Panc1 (cell line): ENCODE data around the gene CHL1. TPM values are rescaled to one million over a fixed set of nuclear protein-coding genes. Genes with fewer than 3 reads are reported as not detected.

Experiments
- ATAC-seq: fragments of 200-7000 bp; cut with Tn5 transposase; 2 replicates; pipeline ENCODE4 v1.9.1; 2020; ENCODE audit warnings: mild to moderate bottlenecking, moderate library complexity
- BruUV-seq: library from RNA; stranded (reverse); fragments of 400-500 nt; replicated peaks from 2 replicates; lab custom pipeline; 2021; lab: Mats Ljungman, UMichigan
- CTCF ChIA-PET: fragments of 300-600 bp; sonication (Branson Sonifier 250); formaldehyde crosslinking; loops from one replicate; lab custom pipeline; 2022; ENCODE audit warnings: antibody characterized with exemption; lab: Charles Lee
- POLR2A ChIA-PET: fragments of 300-600 bp; sonication (Branson Sonifier 250); formaldehyde crosslinking; loops from one replicate; lab custom pipeline; 2022; ENCODE audit warnings: antibody characterized with exemption; lab: Charles Lee
- DNase-seq: peaks from one replicate; pipeline ENCODE4 v3.0.0-alpha.2; 2010; ENCODE audit warnings: low read depth, low spot score
- H3K27ac ChIP-seq: 2 replicates; pipeline ENCODE4 v1.5.1; 2011; ENCODE audit warnings: mild to moderate bottlenecking, low read length, inconsistent platforms
- H3K27me3 ChIP-seq: fragments of 200-500 bp; sonication (Bioruptor generic); 2 replicates; pipeline ENCODE4 v1.6.0; 2014; ENCODE audit warnings: low read length, inconsistent platforms; ENCODE audit not compliant: control insufficient read depth, insufficient read depth
- H3K36me3 ChIP-seq: fragments of 200-500 bp; sonication (Bioruptor generic); 2 replicates; pipeline ENCODE4 v1.5.1; 2014; ENCODE audit warnings: inconsistent platforms, mild to moderate bottlenecking, low read length, moderate library complexity; ENCODE audit not compliant: control insufficient read depth, insufficient read depth
- H3K4me1 ChIP-seq: 2 replicates; pipeline ENCODE4 v1.5.1; 2011; ENCODE audit warnings: inconsistent platforms, mild to moderate bottlenecking, low read length, moderate library complexity; ENCODE audit not compliant: control insufficient read depth, insufficient read depth
- H3K4me3 ChIP-seq, 2 experiments: 2 replicates each; pipeline ENCODE4 v1.5.1; 2011 to 2012; ENCODE audit warnings: low read depth in 2 of 2, low read length in 2 of 2, mild to moderate bottlenecking in 2 of 2, inconsistent platforms in 1 of 2, moderate library complexity in 1 of 2
- H3K9me3 ChIP-seq: fragments of 200-500 bp; sonication (Bioruptor generic); 2 replicates; pipeline ENCODE4 v1.5.1; 2014; ENCODE audit warnings: low read depth, mild to moderate bottlenecking, inconsistent platforms, low read length, moderate library complexity; ENCODE audit not compliant: control insufficient read depth, insufficient read depth
- POLR2AphosphoS5 ChIP-seq: IDR thresholded peaks from 2 replicates; pipeline ENCODE4 v1.6.1; 2012; ENCODE audit warnings: mild to moderate bottlenecking, low read depth, low read length, moderate library complexity
- REST ChIP-seq, 2 experiments: IDR thresholded peaks; 2 replicates each; pipeline ENCODE4 v1.6.1; 2011 to 2012; ENCODE audit warnings: low read depth in 2 of 2, control low read depth in 1 of 2, low read length in 1 of 2, mild to moderate bottlenecking in 1 of 2, moderate library complexity in 1 of 2; ENCODE audit not compliant: insufficient read depth in 1 of 2
- SIN3A ChIP-seq: IDR thresholded peaks from 2 replicates; pipeline ENCODE4 v1.6.1; 2012; ENCODE audit warnings: low read depth, mild to moderate bottlenecking, low read length, moderate library complexity, borderline replicate concordance; ENCODE audit not compliant: insufficient read depth
- TCF7L2 ChIP-seq: IDR thresholded peaks from 2 replicates; pipeline ENCODE4 v1.6.1; 2011; ENCODE audit warnings: mild to moderate bottlenecking, low read depth, low read length, inconsistent platforms
- in situ Hi-C: cut with HindIII; loops from 2 replicates; pipeline ENCODE4 v1.10.0; 2016; ENCODE audit warnings: low sequenced_read_pairs, low pct_unique_long_range_greater_than_20kb
- intact Hi-C: fragments of 100-400 bp; cut with micrococcal nuclease; formaldehyde crosslinking; loops from one replicate; pipeline ENCODE4 v1.10.0; 2022; ENCODE audit not compliant: unreplicated experiment
- total RNA-seq: library from RNA; stranded (reverse); gene quantifications from one replicate; pipeline ENCODE4 v1.2.1, GENCODE V29; 2021; ENCODE audit not compliant: unreplicated experiment

The CHL1 gene
- total RNA-seq, 1 experiment from 2014 or later = not detected

GRCh38 chr3:458653-459310 is 262.2 kb downstream of the CHL1 start:
- no peak overlapping the region for H3K4me3 ChIP-seq

More at GRCh38 chr3:458653-459310, 262.2 kb downstream of the CHL1 start:
- no peak for DNase-seq
- intact Hi-C loops (no loop called here), in situ Hi-C loops (no loop called here)
- ChIA-PET POLR2A (no interaction called here), CTCF (no interaction called here)
- Histone ChIP-seq H3K9me3 (no peaks in the 10 kb centered on the region), H3K4me1 (no peaks in the 10 kb centered on the region), H3K36me3 (no peaks in the 10 kb centered on the region), H3K27me3 (no peaks in the 10 kb centered on the region), H3K27ac (no peak overlapping the region)
- no TSS peak for BruUV-seq
- TF ChIP-seq POLR2AphosphoS5 (no peak), TCF7L2 (no peak), SIN3A (no peak), REST (IDR thresholded peaks at IDR 0.05; ENCODE audit: insufficient read depth in 1 of 2, low read depth in 2 of 2, low read length in 1 of 2) (no peak)
- ATAC-seq = no peak
